Sigmoid colon (tissue), 4 donors: Measurements from ENCODE around the gene MME.

Experiments
- EP300 ChIP-seq, 4 donors: sonication (generic); formaldehyde crosslinking; IDR thresholded peaks; one replicate each; pipeline ENCODE4 v1.6.1; 2017; ENCODE audit warnings: antibody characterized with exemption in 4 of 4
- POLR2A ChIP-seq, 2 donors: fragments of 450-650 bp; IDR thresholded peaks; one replicate each; pipeline ENCODE4 v1.6.1; 2016; ENCODE audit warnings: antibody characterized with exemption in 2 of 2, mild to moderate bottlenecking in 2 of 2, moderate library complexity in 2 of 2
- POLR2AphosphoS5 ChIP-seq, 4 donors: sonication (generic); formaldehyde crosslinking; IDR thresholded peaks; one replicate each; pipeline ENCODE4 v1.6.1; 2017; ENCODE audit warnings: antibody characterized with exemption in 4 of 4
- TF ChIP-seq, protein P1 (sequence below), 4 experiments: fragments of 450-650 bp in 3 of 4; fragments of 200-600 bp in 1 of 4; IDR thresholded peaks; one replicate each; pipeline ENCODE4 v1.5.1; 2016 to 2019; ENCODE audit warnings: antibody characterized with exemption in 4 of 4, mild to moderate bottlenecking in 3 of 4, moderate library complexity in 2 of 4

- TF ChIP-seq, protein P1, sequence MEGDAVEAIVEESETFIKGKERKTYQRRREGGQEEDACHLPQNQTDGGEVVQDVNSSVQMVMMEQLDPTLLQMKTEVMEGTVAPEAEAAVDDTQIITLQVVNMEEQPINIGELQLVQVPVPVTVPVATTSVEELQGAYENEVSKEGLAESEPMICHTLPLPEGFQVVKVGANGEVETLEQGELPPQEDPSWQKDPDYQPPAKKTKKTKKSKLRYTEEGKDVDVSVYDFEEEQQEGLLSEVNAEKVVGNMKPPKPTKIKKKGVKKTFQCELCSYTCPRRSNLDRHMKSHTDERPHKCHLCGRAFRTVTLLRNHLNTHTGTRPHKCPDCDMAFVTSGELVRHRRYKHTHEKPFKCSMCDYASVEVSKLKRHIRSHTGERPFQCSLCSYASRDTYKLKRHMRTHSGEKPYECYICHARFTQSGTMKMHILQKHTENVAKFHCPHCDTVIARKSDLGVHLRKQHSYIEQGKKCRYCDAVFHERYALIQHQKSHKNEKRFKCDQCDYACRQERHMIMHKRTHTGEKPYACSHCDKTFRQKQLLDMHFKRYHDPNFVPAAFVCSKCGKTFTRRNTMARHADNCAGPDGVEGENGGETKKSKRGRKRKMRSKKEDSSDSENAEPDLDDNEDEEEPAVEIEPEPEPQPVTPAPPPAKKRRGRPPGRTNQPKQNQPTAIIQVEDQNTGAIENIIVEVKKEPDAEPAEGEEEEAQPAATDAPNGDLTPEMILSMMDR (IDR thresholded peaks at IDR 0.05) = no peak
- TF ChIP-seq POLR2A (IDR thresholded peaks at IDR 0.05) (no peak), EP300 (IDR thresholded peaks at IDR 0.05) (no peak), POLR2AphosphoS5 (IDR thresholded peaks at IDR 0.05) (no peak)
These were observed 58.6 kb downstream of the MME start for GRCh38 chr3:155138677-155139076.
